ENCODE results near the gene ABCC10.

ABCC10 gene

DNA sequence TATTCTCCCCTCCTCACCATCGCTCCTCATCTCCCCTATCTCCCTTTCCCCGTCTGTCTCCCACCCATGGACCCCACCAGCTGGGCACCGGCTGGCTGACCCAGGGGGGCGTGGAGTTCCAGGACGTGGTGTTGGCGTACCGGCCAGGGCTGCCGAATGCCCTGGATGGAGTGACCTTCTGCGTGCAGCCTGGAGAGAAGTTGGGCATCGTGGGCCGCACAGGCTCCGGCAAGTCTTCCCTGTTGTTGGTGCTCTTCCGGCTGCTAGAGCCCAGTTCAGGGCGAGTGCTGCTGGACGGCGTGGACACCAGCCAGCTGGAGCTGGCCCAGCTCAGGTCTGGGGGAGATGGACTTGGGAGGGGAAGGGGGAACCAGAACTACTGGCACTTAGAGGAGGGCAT lies 20.3 kb downstream of the ABCC10 start:
- Histone ChIP-seq H3K4me3 (replicated peaks; ENCODE audit: insufficient read depth, low read length) (no peak overlapping the region), H3K27me3 (ENCODE audit: insufficient read depth, poor library complexity, severe bottlenecking) (no peaks in the 10 kb centered on the region), H3K27ac (replicated peaks) (no peak overlapping the region)
- no peak for DNase-seq (ENCODE audit: low read depth in 1 of 2, low spot score in 1 of 2)
- no peak for TF ChIP-seq POLR2AphosphoS5 (IDR thresholded peaks at IDR 0.05; ENCODE audit: low read depth)
- TF ChIP-seq SPI1 (IDR thresholded peaks at IDR 0.05; ENCODE audit: borderline replicate concordance, low read depth), result no peak
- no peak for TF ChIP-seq GABPA (IDR thresholded peaks at IDR 0.05; ENCODE audit: low read depth)
- TF ChIP-seq, protein P1, sequence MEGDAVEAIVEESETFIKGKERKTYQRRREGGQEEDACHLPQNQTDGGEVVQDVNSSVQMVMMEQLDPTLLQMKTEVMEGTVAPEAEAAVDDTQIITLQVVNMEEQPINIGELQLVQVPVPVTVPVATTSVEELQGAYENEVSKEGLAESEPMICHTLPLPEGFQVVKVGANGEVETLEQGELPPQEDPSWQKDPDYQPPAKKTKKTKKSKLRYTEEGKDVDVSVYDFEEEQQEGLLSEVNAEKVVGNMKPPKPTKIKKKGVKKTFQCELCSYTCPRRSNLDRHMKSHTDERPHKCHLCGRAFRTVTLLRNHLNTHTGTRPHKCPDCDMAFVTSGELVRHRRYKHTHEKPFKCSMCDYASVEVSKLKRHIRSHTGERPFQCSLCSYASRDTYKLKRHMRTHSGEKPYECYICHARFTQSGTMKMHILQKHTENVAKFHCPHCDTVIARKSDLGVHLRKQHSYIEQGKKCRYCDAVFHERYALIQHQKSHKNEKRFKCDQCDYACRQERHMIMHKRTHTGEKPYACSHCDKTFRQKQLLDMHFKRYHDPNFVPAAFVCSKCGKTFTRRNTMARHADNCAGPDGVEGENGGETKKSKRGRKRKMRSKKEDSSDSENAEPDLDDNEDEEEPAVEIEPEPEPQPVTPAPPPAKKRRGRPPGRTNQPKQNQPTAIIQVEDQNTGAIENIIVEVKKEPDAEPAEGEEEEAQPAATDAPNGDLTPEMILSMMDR (IDR thresholded peaks at IDR 0.05; ENCODE audit: insufficient read depth, low read length), result no peak
- TF ChIP-seq, protein P2, sequence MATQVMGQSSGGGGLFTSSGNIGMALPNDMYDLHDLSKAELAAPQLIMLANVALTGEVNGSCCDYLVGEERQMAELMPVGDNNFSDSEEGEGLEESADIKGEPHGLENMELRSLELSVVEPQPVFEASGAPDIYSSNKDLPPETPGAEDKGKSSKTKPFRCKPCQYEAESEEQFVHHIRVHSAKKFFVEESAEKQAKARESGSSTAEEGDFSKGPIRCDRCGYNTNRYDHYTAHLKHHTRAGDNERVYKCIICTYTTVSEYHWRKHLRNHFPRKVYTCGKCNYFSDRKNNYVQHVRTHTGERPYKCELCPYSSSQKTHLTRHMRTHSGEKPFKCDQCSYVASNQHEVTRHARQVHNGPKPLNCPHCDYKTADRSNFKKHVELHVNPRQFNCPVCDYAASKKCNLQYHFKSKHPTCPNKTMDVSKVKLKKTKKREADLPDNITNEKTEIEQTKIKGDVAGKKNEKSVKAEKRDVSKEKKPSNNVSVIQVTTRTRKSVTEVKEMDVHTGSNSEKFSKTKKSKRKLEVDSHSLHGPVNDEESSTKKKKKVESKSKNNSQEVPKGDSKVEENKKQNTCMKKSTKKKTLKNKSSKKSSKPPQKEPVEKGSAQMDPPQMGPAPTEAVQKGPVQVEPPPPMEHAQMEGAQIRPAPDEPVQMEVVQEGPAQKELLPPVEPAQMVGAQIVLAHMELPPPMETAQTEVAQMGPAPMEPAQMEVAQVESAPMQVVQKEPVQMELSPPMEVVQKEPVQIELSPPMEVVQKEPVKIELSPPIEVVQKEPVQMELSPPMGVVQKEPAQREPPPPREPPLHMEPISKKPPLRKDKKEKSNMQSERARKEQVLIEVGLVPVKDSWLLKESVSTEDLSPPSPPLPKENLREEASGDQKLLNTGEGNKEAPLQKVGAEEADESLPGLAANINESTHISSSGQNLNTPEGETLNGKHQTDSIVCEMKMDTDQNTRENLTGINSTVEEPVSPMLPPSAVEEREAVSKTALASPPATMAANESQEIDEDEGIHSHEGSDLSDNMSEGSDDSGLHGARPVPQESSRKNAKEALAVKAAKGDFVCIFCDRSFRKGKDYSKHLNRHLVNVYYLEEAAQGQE (IDR thresholded peaks at IDR 0.05; ENCODE audit: insufficient replicate concordance, low read depth), result no peak

DNA sequence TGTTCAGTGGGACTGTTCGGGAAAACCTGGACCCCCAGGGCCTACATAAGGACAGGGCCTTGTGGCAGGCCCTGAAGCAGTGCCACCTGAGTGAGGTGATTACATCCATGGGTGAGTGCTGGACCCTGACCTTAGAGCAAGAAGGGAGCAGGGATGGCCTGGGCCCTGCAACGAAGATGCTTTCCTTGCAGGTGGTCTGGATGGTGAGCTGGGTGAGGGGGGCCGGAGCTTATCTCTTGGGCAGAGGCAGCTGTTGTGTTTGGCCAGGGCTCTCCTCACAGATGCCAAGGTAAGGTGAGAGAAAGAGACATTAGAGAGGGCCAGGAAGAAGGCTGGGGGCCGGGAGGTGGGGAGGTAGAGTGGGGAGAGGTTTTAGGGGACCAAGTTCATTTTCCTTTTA lies 21.6 kb downstream of the ABCC10 start:
- no peak for DNase-seq (ENCODE audit: low read depth in 1 of 2, low spot score in 1 of 2)
- Histone ChIP-seq H3K4me3 (replicated peaks; ENCODE audit: insufficient read depth, low read length) (no peak overlapping the region), H3K27me3 (ENCODE audit: insufficient read depth, poor library complexity, severe bottlenecking) (no peaks in the 10 kb centered on the region), H3K27ac (replicated peaks) (no peak overlapping the region)
- TF ChIP-seq POLR2AphosphoS5 (IDR thresholded peaks at IDR 0.05; ENCODE audit: low read depth) (no peak), GABPA (IDR thresholded peaks at IDR 0.05; ENCODE audit: low read depth) (no peak), SPI1 (IDR thresholded peaks at IDR 0.05; ENCODE audit: borderline replicate concordance, low read depth) (no peak)
- TF ChIP-seq, protein P1 (IDR thresholded peaks at IDR 0.05; ENCODE audit: insufficient read depth, low read length), result no peak
- TF ChIP-seq, protein P2 (IDR thresholded peaks at IDR 0.05; ENCODE audit: insufficient replicate concordance, low read depth), result no peak

DNA sequence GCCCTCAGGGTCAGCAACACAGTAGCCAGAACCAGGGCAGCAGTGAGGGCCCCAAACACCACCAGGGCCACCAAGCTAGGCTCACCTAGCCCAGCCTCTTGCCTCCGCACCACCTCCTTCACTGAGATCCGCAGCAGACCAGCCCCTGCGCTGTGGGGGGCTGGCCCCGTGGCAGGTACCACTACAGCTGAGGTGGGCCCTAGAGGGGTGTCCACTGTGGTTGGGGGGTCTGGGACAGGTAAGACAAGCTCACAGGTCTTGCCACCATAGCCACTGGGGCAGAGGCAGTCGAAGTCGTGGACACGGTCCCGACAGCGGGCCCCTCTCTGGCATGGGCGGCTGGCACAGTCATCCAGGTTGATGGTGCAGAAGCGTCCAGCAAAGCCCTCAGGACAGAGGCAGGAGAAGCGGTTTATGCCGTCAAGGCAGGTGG lies 23.4 kb downstream of the ABCC10 start:
- Histone ChIP-seq H3K27ac (replicated peaks) (no peak overlapping the region), H3K27me3 (ENCODE audit: insufficient read depth, poor library complexity, severe bottlenecking) (peaks cover 2% of the 10 kb centered on the region), H3K4me3 (replicated peaks; ENCODE audit: insufficient read depth, low read length) (no peak overlapping the region)
- no peak for DNase-seq (ENCODE audit: low read depth in 1 of 2, low spot score in 1 of 2)
- no peak for TF ChIP-seq SPI1 (IDR thresholded peaks at IDR 0.05; ENCODE audit: borderline replicate concordance, low read depth)
- no peak for TF ChIP-seq GABPA (IDR thresholded peaks at IDR 0.05; ENCODE audit: low read depth)
- TF ChIP-seq, protein P1 (IDR thresholded peaks at IDR 0.05; ENCODE audit: insufficient read depth, low read length), result no peak

DNA sequence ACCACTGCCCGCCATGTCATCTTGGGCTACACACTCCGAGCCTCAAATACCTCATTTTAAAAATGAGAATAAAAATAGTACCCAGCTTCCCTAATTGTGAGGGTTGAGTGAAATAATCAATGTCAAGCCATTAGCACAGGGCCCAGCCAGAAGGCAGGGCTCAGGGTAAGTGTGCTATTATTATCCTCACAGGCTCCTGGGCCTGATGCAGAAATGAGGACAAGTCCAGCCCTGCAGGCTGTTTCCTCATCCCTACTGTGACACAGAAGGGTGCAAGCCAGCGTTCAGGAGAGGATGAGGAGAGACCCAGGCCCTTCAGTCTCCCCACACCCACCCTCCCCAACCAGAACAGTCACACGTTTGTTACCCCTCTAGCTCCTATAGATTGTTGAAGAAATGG lies 24.0 kb downstream of the ABCC10 start:
- Histone ChIP-seq H3K27ac (replicated peaks) (no peak overlapping the region), H3K27me3 (ENCODE audit: insufficient read depth, poor library complexity, severe bottlenecking) (peaks cover 8% of the 10 kb centered on the region), H3K4me3 (replicated peaks; ENCODE audit: insufficient read depth, low read length) (no peak overlapping the region)
- TF ChIP-seq POLR2AphosphoS5 (IDR thresholded peaks at IDR 0.05; ENCODE audit: low read depth), result no peak
- TF ChIP-seq, protein P1 (IDR thresholded peaks at IDR 0.05; ENCODE audit: insufficient read depth, low read length), result no peak
- TF ChIP-seq SPI1 (IDR thresholded peaks at IDR 0.05; ENCODE audit: borderline replicate concordance, low read depth), result no peak
- TF ChIP-seq, protein P2 (IDR thresholded peaks at IDR 0.05; ENCODE audit: insufficient replicate concordance, low read depth), result no peak
- no peak for TF ChIP-seq GABPA (IDR thresholded peaks at IDR 0.05; ENCODE audit: low read depth)
- no peak for DNase-seq (ENCODE audit: low read depth in 1 of 2, low spot score in 1 of 2)
